ENCODE measurements around the gene RNASEH2B. TPM values are rescaled to one million over a fixed set of nuclear protein-coding genes. Genes with fewer than 3 reads are reported as not detected.

RNASEH2B gene
- total RNA-seq, 2 donors from 2014 or later: 37.7 to 44.1 TPM

- Mint-ChIP-seq H3K36me3 (ENCODE audit: low read depth) (no peaks in the 10 kb centered on the region), H3K4me3 (no peak overlapping the region), H3K27me3 (ENCODE audit: insufficient read depth) (no peaks in the 10 kb centered on the region), H3K9me3 (no peaks in the 10 kb centered on the region), H3K27ac (no peak overlapping the region), H3K4me1 (peaks cover 12% of the 10 kb centered on the region)
- DNase-seq: no peak
- no peak for TF ChIP-seq CTCF (conservative IDR thresholded peaks at IDR 0.05)
- no peaks in the 10 kb centered on the region for H3K27me3 ChIP-seq (ENCODE audit: control insufficient read depth, insufficient read depth, low read length, poor library complexity, severe bottlenecking)
- WGBS, 2 experiments (ENCODE audit: insufficient coverage in 1 of 2, insufficient read length in 1 of 2): 83 to 90% methylated on average over 2 to 5 of the region's 5 CpGs
- H3K27ac ChIP-seq (ENCODE audit: low read depth, low read length): no peak overlapping the region
- H3K36me3 ChIP-seq (ENCODE audit: control insufficient read depth, insufficient read depth, low read length): no peaks in the 10 kb centered on the region
- H3K9ac ChIP-seq (ENCODE audit: extremely low read depth, low read length, poor library complexity, severe bottlenecking): no peak overlapping the region
- no peak overlapping the region for H3K4me3 ChIP-seq (ENCODE audit: low read length)
- H3K9me3 ChIP-seq (ENCODE audit: control insufficient read depth, low read length): no peaks in the 10 kb centered on the region
- no peaks in the 10 kb centered on the region for H3K4me1 ChIP-seq (ENCODE audit: control insufficient read depth, insufficient read depth, low read length)
These were observed 90.5 kb downstream of the RNASEH2B start for GRCh38 chr13:51000061-51000460.

GRCh38 chr13:51000571-51001260 is 91.1 kb downstream of the RNASEH2B start:
- Mint-ChIP-seq H3K36me3 (ENCODE audit: low read depth) (no peaks in the 10 kb centered on the region), H3K4me3 (no peak overlapping the region), H3K27ac (no peak overlapping the region), H3K9me3 (no peaks in the 10 kb centered on the region), H3K4me1 (peaks cover 18% of the 10 kb centered on the region), H3K27me3 (ENCODE audit: insufficient read depth) (no peaks in the 10 kb centered on the region)
- H3K9me3 ChIP-seq (ENCODE audit: control insufficient read depth, low read length): no peaks in the 10 kb centered on the region
- no peaks in the 10 kb centered on the region for H3K36me3 ChIP-seq (ENCODE audit: control insufficient read depth, insufficient read depth, low read length)
- WGBS, 2 experiments (ENCODE audit: insufficient coverage in 1 of 2, insufficient read length in 1 of 2): 86 to 89% methylated on average over 8 to 15 of the region's 15 CpGs
- no peaks in the 10 kb centered on the region for H3K27me3 ChIP-seq (ENCODE audit: control insufficient read depth, insufficient read depth, low read length, poor library complexity, severe bottlenecking)
- no peak for TF ChIP-seq CTCF (conservative IDR thresholded peaks at IDR 0.05)
- no peaks in the 10 kb centered on the region for H3K4me1 ChIP-seq (ENCODE audit: control insufficient read depth, insufficient read depth, low read length)
- no peak overlapping the region for H3K9ac ChIP-seq (ENCODE audit: extremely low read depth, low read length, poor library complexity, severe bottlenecking)
- no peak overlapping the region for H3K4me3 ChIP-seq (ENCODE audit: low read length)
- no peak overlapping the region for H3K27ac ChIP-seq (ENCODE audit: low read depth, low read length)
- DNase-seq: no peak

GRCh38 chr13:51001335-51001734 is 91.7 kb downstream of the RNASEH2B start:
- H3K27ac Mint-ChIP-seq: no peak overlapping the region
- H3K4me3 ChIP-seq (ENCODE audit: low read length): no peak overlapping the region
- H3K4me1 Mint-ChIP-seq: peaks cover 18% of the 10 kb centered on the region
- no peaks in the 10 kb centered on the region for H3K36me3 ChIP-seq (ENCODE audit: control insufficient read depth, insufficient read depth, low read length)
- no peaks in the 10 kb centered on the region for H3K4me1 ChIP-seq (ENCODE audit: control insufficient read depth, insufficient read depth, low read length)
- H3K36me3 Mint-ChIP-seq (ENCODE audit: low read depth): no peaks in the 10 kb centered on the region
- no peak for TF ChIP-seq CTCF (conservative IDR thresholded peaks at IDR 0.05)
- no peak for DNase-seq
- no peak overlapping the region for H3K9ac ChIP-seq (ENCODE audit: extremely low read depth, low read length, poor library complexity, severe bottlenecking)
- H3K9me3 Mint-ChIP-seq: no peaks in the 10 kb centered on the region
- H3K27me3 Mint-ChIP-seq (ENCODE audit: insufficient read depth): no peaks in the 10 kb centered on the region
- 90 to 95% methylated on average over 8 of the region's 8 CpGs for WGBS, 2 experiments (ENCODE audit: insufficient coverage in 1 of 2, insufficient read length in 1 of 2)
- no peaks in the 10 kb centered on the region for H3K27me3 ChIP-seq (ENCODE audit: control insufficient read depth, insufficient read depth, low read length, poor library complexity, severe bottlenecking)
- H3K4me3 Mint-ChIP-seq: no peak overlapping the region
- H3K9me3 ChIP-seq (ENCODE audit: control insufficient read depth, low read length): no peaks in the 10 kb centered on the region
- H3K27ac ChIP-seq (ENCODE audit: low read depth, low read length): no peak overlapping the region

All from endodermal cell (in vitro differentiated cells).